GM12891 (cell line): ENCODE results near the gene PRAMEF12.

Experiments used
- PAX5 ChIP-seq: IDR thresholded peaks from 2 replicates; pipeline ENCODE4 v1.6.1; 2011; ENCODE audit warnings: low read length, moderate library complexity, mild to moderate bottlenecking; ENCODE audit not compliant: insufficient read depth, severe bottlenecking
- POLR2A ChIP-seq: IDR thresholded peaks from 2 replicates; pipeline ENCODE4 v1.6.1; 2011; ENCODE audit warnings: low read depth, low read length, control low read depth
- POLR2AphosphoS5 ChIP-seq: IDR thresholded peaks from 2 replicates; pipeline ENCODE4 v1.6.1; 2011; ENCODE audit warnings: low read depth, low read length, control low read depth
- SPI1 ChIP-seq: IDR thresholded peaks from 2 replicates; pipeline ENCODE4 v1.6.1; 2011; ENCODE audit warnings: low read depth, low read length, control low read depth
- TAF1 ChIP-seq: IDR thresholded peaks from 2 replicates; pipeline ENCODE4 v1.6.1; 2011; ENCODE audit warnings: low read depth, low read length, control low read depth

DNA sequence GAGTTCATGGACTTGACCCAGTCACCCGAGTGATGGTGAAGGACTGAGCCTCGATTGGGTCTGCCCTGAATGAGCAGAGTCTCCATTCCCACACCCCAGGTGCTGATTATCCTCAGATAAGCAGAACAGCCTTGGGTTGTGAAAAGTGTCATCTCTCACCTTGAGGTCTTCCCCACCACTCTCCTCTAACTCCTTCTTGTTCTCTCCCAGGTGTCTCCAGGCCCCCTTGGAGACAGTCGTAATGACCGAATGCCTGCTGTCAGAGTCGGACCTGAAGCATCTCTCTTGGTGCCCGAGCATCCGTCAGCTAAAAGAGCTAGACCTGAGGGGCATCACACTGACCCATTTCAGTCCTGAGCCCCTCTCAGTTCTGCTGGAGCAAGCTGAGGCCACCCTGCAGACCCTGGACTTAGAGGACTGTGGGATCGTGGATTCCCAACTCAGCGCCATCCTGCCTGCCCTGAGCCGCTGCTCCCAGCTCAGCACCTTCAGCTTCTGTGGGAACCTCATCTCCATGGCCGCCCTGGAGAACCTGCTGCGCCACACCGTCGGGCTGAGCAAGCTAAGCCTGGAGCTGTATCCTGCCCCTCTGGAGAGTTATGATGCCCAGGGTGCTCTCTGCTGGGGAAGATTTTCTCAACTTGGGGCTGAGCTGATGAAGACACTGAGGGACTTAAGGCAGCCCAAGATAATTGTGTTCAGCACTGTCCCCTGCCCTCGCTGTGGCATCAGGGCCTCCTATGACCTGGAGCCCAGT, 3.4 kb downstream of the PRAMEF12 start:
- no peak for TF ChIP-seq POLR2A
- TF ChIP-seq TAF1 = no peak
- TF ChIP-seq POLR2AphosphoS5 = no peak
- no peak for TF ChIP-seq SPI1
- no peak for TF ChIP-seq PAX5
